ENCODE data around the gene CDC42BPG. TPM values are rescaled to one million over a fixed set of nuclear protein-coding genes. Genes with fewer than 3 reads are reported as not detected.
A peak's percentile ranks its signal among the peaks of the same experiment; 100 is the strongest.

The CDC42BPG gene
- total RNA-seq, 1 donor from 2014 or later: 0.16 TPM

DNA sequence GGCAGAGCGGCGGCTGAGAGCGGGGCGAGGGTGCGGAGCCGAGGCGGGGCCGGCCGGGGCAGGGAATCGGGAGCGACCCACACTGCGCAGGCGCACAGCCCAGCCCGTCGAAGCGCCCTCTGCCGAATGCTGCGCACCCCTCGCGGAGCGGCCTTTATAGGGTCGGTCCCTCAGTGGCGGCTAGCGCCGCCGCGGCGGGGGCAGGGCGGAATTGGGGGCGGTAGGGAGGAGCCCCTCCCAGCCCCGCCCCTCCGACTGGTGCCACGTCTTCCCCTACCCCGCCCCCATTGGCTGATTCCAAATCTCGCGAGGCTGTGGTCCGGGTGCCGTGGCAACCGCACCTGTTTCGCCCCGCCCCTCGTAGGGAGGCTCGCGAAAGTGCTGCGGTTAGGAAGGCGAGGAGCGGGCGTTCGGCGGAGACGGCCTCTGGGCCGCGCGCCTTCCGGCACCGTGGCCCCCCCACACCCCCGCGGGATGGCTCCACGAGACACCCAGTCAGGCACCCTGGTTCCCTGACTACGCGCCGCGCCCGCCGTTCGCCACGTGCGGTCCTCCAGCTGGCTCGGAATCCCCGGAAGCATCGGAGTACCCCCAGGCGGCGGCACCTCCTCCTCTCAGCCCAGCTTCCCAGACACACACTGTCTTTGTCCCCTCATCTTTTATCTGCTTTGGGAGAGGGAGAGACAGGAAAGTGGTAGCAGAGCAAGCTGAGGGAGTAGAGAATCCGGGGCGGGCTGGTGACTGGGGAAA is 34.2 kb upstream of the CDC42BPG start, which contains the start of gene EHD1:
TSS of gene EHD1 (minus strand) at position 128 of the 750 bp plus-strand sequence. CDS start 157 bp downstream, outside the sequence.
- DNase-seq: peak; percentile 97

DNA sequence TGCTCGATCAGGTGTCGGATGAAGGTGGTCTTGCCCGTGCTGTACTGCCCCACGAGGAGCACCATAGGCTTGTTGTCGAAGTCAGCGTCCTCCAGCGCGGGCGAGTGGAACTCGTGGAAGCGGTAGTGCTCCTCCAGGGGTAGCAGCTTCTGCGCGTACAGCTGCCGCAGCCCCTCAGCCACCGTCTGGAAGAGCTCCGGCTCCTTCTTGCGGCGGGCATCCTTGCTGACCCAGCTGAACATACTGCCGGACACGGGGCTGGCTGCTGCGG is 33.7 kb upstream of the CDC42BPG start:
- DNase-seq: no peak

GRCh38 chr11:64877390-64878222 is 33.2 kb upstream of the CDC42BPG start:
- no peak for DNase-seq

DNA sequence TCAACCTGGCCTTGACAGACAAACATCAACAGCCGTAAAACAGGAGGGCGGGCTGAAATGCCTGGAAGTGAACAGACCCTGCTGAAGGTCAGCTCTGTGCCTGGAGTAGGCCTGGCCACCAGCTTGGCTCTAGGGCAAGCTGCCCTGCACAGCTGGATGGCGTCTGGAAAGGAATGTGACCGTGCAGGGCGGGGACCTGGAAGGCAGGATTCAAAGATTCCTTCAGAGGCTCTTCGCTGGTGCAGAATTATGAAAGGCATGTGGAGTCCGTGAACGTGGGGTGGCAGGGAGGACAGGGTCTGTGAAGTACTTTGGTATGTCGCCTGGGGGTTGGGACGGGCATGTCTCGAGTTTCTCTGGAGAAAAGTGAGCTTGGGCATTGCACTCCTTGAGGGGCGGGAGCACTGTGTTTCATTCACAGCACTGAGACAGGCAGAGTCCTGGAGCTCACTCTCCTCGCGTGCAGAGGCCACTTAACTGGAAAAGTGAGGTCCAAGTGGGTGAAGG is 32.4 kb upstream of the CDC42BPG start:
- no peak for DNase-seq

GRCh38 chr11:64876229-64876750 is 31.8 kb upstream of the CDC42BPG start:
- no peak for DNase-seq

DNA sequence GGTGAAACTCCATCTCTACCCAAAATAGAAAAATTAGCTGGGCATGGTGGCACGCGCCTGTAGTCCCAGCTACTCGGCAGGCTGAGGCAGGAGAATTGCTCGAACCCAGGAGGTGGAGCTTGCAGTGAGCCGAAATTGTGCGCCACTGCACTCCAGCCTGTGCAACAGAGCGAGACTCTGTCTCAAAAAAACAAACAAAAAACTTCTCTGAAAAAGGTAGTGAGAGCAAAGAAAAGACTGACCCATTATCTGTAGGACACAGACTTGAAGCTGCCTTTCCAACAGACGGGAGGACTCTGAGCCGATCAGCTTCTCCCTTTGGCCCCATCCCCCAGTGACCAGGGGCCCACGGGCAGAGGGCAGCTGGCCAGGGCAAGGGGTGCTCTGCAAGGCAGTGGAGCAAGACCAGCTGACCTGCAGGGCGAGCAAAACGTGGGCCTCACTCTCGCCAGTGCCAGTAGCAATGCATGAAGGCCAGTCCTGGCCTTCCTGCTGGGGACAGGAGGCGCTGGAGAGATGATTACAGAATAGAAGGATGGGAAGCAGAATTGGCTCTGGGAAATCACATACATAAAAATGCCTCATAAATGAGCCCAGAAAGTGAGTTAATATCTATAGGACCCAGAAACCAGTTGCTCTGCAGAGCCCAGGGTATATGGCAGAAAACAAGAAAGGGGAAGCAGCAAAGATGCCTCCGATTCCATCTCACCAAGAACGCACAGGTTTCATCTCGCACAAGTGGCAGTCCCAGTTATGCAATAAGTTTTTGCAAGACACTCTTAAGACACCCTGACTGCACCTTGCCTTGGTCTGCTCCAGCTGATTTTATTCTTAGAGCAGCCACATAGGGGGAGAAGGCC is 31.1 kb upstream of the CDC42BPG start:
- no peak for DNase-seq

DNA sequence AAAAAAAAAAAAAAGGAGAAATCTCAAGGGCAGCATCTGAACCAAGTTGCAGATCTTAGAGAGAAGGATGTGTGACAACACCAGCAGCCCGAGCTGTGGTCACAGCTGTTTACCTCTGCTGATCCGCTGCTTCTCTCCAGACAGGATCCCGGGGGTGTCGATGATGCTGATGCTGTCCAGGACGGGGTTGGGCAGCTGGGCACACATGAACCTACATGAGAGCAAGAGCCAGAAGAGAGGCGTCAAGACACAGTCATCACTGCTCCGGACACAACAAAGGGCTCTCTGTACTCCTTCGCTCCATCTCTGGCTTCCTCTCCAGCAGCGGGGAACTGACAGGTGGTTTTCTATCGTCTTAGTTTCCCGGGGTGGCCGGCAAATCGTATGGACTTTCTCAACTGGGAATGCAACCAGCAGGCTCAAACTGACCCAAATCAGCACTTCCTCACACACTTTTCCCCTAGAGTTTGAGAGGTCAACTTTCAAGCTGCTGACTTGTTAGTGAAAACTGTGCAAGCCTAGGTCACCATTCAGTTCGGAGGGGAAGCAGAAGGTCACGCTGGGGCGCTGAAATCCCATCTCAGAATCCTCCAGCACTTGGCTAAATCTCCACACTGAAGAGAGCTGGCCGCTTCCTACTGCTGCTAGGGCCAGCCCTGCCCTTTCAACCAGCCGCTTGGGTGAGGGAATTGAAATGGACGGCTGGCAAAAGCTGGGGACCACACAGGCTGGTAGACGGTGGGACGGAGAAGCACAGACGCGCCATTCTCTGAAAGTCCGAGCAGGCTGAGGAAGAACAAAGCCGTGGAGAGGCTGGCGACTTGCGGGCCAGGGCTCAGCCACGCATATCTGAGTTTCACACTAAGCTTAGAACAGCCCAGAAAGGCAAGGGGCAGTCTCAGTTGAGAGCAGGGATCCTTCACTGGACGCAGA is 30.1 kb upstream of the CDC42BPG start:
- DNase-seq: no peak

DNA sequence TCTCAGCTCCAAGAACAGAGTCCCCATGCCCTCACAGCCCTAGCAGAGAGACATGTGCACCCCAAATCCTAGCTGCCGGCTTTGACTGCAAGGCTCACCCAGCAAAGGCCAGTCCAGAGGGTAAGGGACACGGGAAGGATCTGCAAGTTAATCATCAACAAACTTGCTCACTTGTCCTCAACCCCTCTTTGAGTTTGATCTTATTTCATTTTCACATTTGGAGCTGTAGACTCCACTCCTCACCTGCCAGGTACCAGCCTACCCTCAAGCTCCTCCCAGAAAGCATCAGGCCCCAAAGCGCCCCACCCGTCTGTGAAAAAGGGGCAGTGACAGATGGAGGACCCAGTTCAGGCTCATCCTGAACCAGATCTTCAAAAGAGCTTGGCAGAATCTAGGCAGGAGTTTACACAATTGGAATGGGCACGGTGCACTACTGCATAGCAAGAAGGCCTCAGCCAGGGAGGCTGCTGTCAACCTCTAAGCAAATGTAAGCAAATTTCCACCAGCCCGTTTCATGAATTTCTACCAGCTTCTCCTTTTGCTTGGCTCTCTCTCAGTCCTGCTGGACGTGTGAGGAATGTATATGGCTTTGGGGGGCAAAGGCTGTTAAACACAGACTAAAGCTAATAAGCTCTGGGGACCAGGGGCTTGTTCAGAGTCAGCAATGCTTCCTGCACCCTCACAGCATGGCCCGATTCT is 28.5 kb upstream of the CDC42BPG start:
- no peak for DNase-seq

DNA sequence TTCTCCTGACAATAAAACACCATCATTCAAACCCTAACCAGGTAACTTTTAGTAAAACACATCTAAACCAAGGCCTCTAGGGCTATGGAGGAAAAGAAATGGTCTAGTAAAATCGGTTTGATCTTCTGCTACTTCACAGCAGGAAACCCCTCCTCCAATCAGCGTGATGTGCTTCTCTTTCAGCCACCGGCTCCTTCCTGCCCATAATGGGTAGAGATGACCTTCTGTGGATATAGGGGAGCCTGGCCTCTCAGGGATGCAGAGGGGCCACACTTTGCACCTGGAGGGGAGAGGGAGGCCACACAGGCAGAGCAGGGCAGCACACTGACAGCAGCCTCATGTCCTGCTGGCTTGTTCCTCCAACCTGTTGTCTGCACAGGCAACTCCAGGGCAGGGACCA is 27.0 kb upstream of the CDC42BPG start:
- no peak for DNase-seq

- no peak for DNase-seq
Observed at GRCh38 chr11:64870893-64871466, 26.5 kb upstream of the CDC42BPG start.

DNA sequence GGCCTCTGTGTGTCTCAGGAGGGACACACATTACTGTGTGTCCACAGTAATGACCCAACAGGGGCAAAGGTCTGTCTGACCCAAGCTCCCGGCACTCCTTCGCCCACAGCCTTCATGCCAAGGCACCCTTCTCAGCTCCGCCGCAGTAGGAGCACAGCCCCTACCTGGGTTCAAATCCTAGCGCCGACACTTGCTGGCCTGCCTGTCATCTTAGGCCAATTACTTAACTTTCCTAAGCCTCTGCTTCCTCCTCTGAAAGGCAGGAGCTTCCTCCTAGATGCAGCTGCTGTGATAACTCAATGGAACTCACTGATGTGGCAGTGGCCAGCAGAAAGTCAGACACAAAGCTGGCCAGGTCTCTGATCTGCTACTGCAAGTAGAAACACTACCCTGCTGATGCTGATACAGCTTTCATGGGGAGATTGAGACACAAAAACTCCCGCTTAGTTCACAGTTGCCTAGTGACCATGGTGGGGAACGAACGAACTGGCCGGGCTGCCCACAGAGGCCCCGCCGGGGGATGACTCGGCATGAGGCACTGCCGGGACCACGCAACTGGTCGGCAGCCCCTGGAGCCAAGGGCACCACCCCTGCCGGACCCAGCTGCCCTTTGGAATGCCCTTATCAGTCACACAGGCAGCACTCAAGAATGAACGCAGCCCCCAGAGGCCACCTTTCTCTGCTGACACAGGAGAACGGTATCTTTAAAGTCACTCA is 25.9 kb upstream of the CDC42BPG start:
- no peak for DNase-seq

GRCh38 chr11:64869571-64870175 is 25.2 kb upstream of the CDC42BPG start:
- DNase-seq: no peak

GRCh38 chr11:64868904-64869570 is 24.6 kb upstream of the CDC42BPG start:
- no peak for DNase-seq

DNA sequence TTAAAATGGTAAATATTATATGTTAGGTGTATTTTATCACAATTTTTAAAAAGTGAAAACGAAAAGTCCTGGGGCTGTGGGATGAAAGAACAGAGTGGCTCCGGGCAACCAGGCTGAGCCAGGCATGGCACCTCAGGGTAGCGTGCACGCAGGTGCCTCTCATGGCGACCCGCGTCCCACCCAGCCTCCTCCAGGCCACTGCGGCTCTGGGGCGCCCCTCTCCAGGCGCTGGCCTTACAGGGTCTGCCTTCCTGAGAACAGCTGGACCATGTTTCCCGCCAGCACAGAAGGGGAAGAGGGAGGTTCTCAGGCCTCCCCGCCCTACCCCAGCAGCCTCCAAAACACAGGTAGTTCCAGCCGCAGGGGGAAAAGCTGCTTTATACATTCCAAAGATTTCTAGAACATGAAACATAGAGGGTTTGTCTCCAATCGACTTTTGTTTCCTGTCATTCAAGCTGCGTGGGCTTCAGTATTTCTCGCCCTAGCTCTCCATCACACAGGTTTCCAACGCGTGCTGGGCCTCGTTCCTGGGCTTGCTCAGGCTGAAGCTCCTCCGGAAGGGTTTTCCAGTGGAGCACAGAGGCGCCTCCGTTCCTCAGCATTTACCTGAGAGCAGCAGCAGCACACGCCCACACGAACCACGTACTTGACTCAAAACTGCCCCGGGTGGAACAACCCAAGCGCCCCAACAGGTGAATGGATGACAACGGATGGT is 23.5 kb upstream of the CDC42BPG start:
- DNase-seq: no peak

DNA sequence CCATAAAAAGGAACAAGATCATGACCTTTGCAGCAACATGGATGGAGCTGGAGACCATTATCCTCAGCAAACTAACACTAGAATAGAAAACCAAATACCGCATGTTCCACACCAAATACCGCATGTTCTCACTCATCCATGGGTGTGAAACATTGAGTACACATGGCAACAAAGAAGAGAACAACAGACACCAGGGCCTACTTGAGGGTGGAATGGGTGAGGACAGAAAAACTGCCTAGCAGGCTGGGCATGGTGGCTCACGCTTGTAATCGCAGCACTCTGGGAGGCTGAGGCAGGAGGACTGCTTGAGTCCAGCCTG is 21.7 kb upstream of the CDC42BPG start:
- no peak for DNase-seq

GRCh38 chr11:64865286-64866172 is 21.1 kb upstream of the CDC42BPG start:
- no peak for DNase-seq

Data from occipital lobe (tissue), 2 donors.